SK-N-MC (cell line): Measurements from ENCODE around the gene CPEB1.

Experiments
- EZH2 ChIP-seq: fragments of 200-600 bp; sonication (generic); IDR thresholded peaks from one replicate; pipeline ENCODE4 v1.6.1; 2017; ENCODE audit warnings: antibody characterized with exemption
- FOXP2 ChIP-seq: optimal IDR thresholded peaks from 2 replicates; pipeline ENCODE3; 2011; ENCODE audit warnings: mild to moderate bottlenecking, moderate library complexity; ENCODE audit not compliant: insufficient read depth; ENCODE audit errors: extremely low read length, control extremely low read depth
- POLR2AphosphoS5 ChIP-seq: IDR thresholded peaks from 2 replicates; pipeline ENCODE4 v1.6.1; 2012; ENCODE audit warnings: mild to moderate bottlenecking, low read depth, low read length, borderline replicate concordance

DNA sequence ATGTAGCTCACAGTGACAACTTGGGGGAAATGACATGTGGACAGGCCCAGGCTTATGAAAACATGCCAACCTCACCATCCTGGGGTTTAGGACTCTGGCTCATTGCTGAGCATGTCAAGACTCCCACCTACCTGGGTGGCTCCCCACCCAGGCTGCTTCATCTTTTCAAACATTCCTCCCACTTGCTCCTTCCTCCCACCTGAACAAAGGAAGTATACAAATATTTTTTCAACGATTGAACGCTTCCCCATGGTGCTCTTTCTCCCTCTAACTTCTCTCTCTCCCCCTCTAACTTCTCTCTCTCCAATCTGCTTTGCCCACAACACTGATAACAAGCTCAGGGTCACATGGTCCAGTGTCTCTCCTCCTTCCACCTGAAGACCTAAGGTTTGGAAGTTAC lies 27.7 kb upstream of the CPEB1 start:
- no peak for TF ChIP-seq EZH2
- no peak for TF ChIP-seq POLR2AphosphoS5
- no peak for TF ChIP-seq FOXP2
